ENCODE measurements around the gene PTPRD.

PTPRD gene

GRCh38 chr9:8331507-8332330, 2281.1 kb downstream of the PTPRD start:
- no peak for DNase-seq (ENCODE audit: low spot score)

- DNase-seq (ENCODE audit: low spot score), result no peak
Measured at GRCh38 chr9:8329561-8330283, 2283.1 kb downstream of the PTPRD start.

GRCh38 chr9:8315211-8315610, 2297.6 kb downstream of the PTPRD start:
- DNase-seq (ENCODE audit: low spot score), result no peak

GRCh38 chr9:8309258-8309657, 2303.5 kb downstream of the PTPRD start:
- DNase-seq (ENCODE audit: low spot score), result no peak

- DNase-seq (ENCODE audit: low spot score), result no peak
Measured at GRCh38 chr9:8304720-8305119, 2308.1 kb downstream of the PTPRD start.

GRCh38 chr9:8301296-8301695, 2311.5 kb downstream of the PTPRD start:
- DNase-seq (ENCODE audit: low spot score), result no peak

GRCh38 chr9:8297047-8297446, 2315.8 kb downstream of the PTPRD start:
- DNase-seq (ENCODE audit: low spot score), result no peak

GRCh38 chr9:8292657-8293056, 2320.1 kb downstream of the PTPRD start:
- DNase-seq (ENCODE audit: low spot score), result no peak

- no peak for DNase-seq (ENCODE audit: low spot score)
Measured at GRCh38 chr9:8289681-8290080, 2323.1 kb downstream of the PTPRD start.

GRCh38 chr9:8287970-8288369, 2324.8 kb downstream of the PTPRD start:
- DNase-seq (ENCODE audit: low spot score), result no peak

- no peak for DNase-seq (ENCODE audit: low spot score)
Measured at GRCh38 chr9:8287501-8287900, 2325.3 kb downstream of the PTPRD start.

GRCh38 chr9:8284884-8285283, 2327.9 kb downstream of the PTPRD start:
- DNase-seq (ENCODE audit: low spot score), result no peak

- no peak for DNase-seq (ENCODE audit: low spot score)
Measured at GRCh38 chr9:8282535-8282934, 2330.3 kb downstream of the PTPRD start.

- no peak for DNase-seq (ENCODE audit: low spot score)
Measured at GRCh38 chr9:8280811-8281210, 2332.0 kb downstream of the PTPRD start.

GRCh38 chr9:8278048-8278447, 2334.8 kb downstream of the PTPRD start:
- DNase-seq (ENCODE audit: low spot score), result no peak

- no peak for DNase-seq (ENCODE audit: low spot score)
Measured at GRCh38 chr9:8270235-8270634, 2342.6 kb downstream of the PTPRD start.

GRCh38 chr9:8268881-8269280, 2343.9 kb downstream of the PTPRD start:
- no peak for DNase-seq (ENCODE audit: low spot score)

- DNase-seq (ENCODE audit: low spot score), result no peak
Measured at GRCh38 chr9:8268216-8268878, 2344.5 kb downstream of the PTPRD start.

- no peak for DNase-seq (ENCODE audit: low spot score)
Measured at GRCh38 chr9:8267636-8268035, 2345.2 kb downstream of the PTPRD start.

GRCh38 chr9:8266861-8267260, 2345.9 kb downstream of the PTPRD start:
- DNase-seq (ENCODE audit: low spot score), result no peak

- no peak for DNase-seq (ENCODE audit: low spot score)
Measured at GRCh38 chr9:8265281-8265680, 2347.5 kb downstream of the PTPRD start.
